Bronchial epithelial cell (primary cell): ENCODE results near the gene NDUFA5. TPM values are rescaled to one million over a fixed set of nuclear protein-coding genes. Genes with fewer than 3 reads are reported as not detected.
A peak's percentile ranks its signal among the peaks of the same experiment; 100 is the strongest.
"Not testable (repeated sequence)": the region's sequence is repeated elsewhere in the genome, so short reads cannot be mapped to it uniquely, and the experiment has no call there.

Experiments used
- DNase-seq: peaks from one replicate; pipeline ENCODE4 v3.0.0-alpha.2; 2010; ENCODE audit warnings: low read depth
- FAIRE-seq: peaks from 2 replicates; lab custom pipeline; 2011; peaks lifted over from hg19 to GRCh38; lab: Jason Lieb, UNC
- H3K27me3 ChIP-seq: 2 replicates; pipeline ENCODE4 v1.5.1; 2011; ENCODE audit warnings: low read length; ENCODE audit not compliant: control insufficient read depth, insufficient read depth
- H3K36me3 ChIP-seq: 2 replicates; pipeline ENCODE4 v1.5.1; 2011; ENCODE audit warnings: low read length; ENCODE audit not compliant: control insufficient read depth, insufficient read depth
- H3K4me3 ChIP-seq: 2 replicates; pipeline ENCODE4 v1.5.1; 2011; ENCODE audit warnings: mild to moderate bottlenecking, low read depth, low read length, control low read depth
- CTCF ChIP-seq: IDR thresholded peaks from 2 replicates; pipeline ENCODE4 v1.5.1; 2011; ENCODE audit warnings: mild to moderate bottlenecking, moderate library complexity, low read length, control low read depth, inconsistent platforms; ENCODE audit not compliant: insufficient read depth, severe bottlenecking
- total RNA-seq: library from RNA; depleted of rRNA; stranded (reverse); fragments of >200 nt; gene quantifications from 2 replicates; pipeline ENCODE4 v1.2.1, GENCODE V29; 2014

NDUFA5 gene
- total RNA-seq, 1 donor from 2014 or later = 27.9 TPM

- H3K27me3 ChIP-seq = no peaks in the 10 kb centered on the region
- no peaks in the 10 kb centered on the region for H3K36me3 ChIP-seq
- no peak for DNase-seq
- peak overlapping the region; percentile 57 for H3K4me3 ChIP-seq
- FAIRE-seq = no peak
- no peak for TF ChIP-seq CTCF
Measured at GRCh38 chr7:123557016-123557397, 611 bp downstream of the NDUFA5 start.

GRCh38 chr7:123555484-123555883 is 2.1 kb downstream of the NDUFA5 start:
- Histone ChIP-seq H3K36me3 (no peaks in the 10 kb centered on the region), H3K4me3 (no peak overlapping the region), H3K27me3 (no peaks in the 10 kb centered on the region)
- DNase-seq = no peak
- FAIRE-seq = no peak
- no peak for TF ChIP-seq CTCF

- Histone ChIP-seq H3K27me3 (no peaks in the 10 kb centered on the region), H3K4me3 (no peak overlapping the region), H3K36me3 (no peaks in the 10 kb centered on the region)
- FAIRE-seq (no peak), DNase-seq (no peak)
- no peak for TF ChIP-seq CTCF
Measured at GRCh38 chr7:123553159-123553558, 4.5 kb downstream of the NDUFA5 start.

- Histone ChIP-seq H3K36me3 (no peaks in the 10 kb centered on the region), H3K4me3 (no peak overlapping the region), H3K27me3 (no peaks in the 10 kb centered on the region)
- TF ChIP-seq CTCF = no peak
- no peak for FAIRE-seq
- no peak for DNase-seq
Measured at GRCh38 chr7:123552641-123553040, 5.0 kb downstream of the NDUFA5 start.

- not testable (repeated sequence) for H3K4me3 ChIP-seq, FAIRE-seq, H3K27me3 ChIP-seq, DNase-seq, H3K36me3 ChIP-seq
Measured at GRCh38 chr7:123552134-123552533, 5.5 kb downstream of the NDUFA5 start.

GRCh38 chr7:123548406-123548805 is 9.2 kb downstream of the NDUFA5 start:
- FAIRE-seq = no peak
- Histone ChIP-seq H3K36me3 (no peaks in the 10 kb centered on the region), H3K4me3 (no peak overlapping the region), H3K27me3 (no peaks in the 10 kb centered on the region)
- no peak for DNase-seq
- no peak for TF ChIP-seq CTCF
